HFF-Myc (cell line): ENCODE results near the gene RGR.

Experiments
- DNase-seq: peaks from one replicate; pipeline ENCODE4 v3.0.0-alpha.2; 2011; ENCODE audit warnings: low read depth; ENCODE audit errors: extremely low read depth
- H3K4me3 ChIP-seq: replicated peaks from 2 replicates; pipeline ENCODE4 v1.5.1; 2011; ENCODE audit warnings: low read depth, mild to moderate bottlenecking, control low read depth, low read length
- CTCF ChIP-seq: IDR thresholded peaks from 2 replicates; pipeline ENCODE4 v1.5.1; 2012; ENCODE audit warnings: mild to moderate bottlenecking, low read depth, low read length, control low read depth; ENCODE audit errors: missing control alignments

RGR gene

GRCh38 chr10:84241185-84241790 lies 3.6 kb upstream of the RGR start, which contains the start of gene LRIT1:
Gene LRIT1, minus strand, starts transcription at chr10:84241546. Its CDS starts 107 bp downstream, at chr10:84241439.
- DNase-seq = no peak
- H3K4me3 ChIP-seq = no peak within 1 kb of the TSS
- no peak for TF ChIP-seq CTCF

- no peak for DNase-seq
- H3K4me3 ChIP-seq = no peak overlapping the region
- no peak for TF ChIP-seq CTCF
Observed at GRCh38 chr10:84243759-84244158, 1.1 kb upstream of the RGR start.

GRCh38 chr10:84247496-84247895 lies 2.6 kb downstream of the RGR start:
- no peak overlapping the region for H3K4me3 ChIP-seq
- TF ChIP-seq CTCF = no peak
- DNase-seq = no peak

GRCh38 chr10:84248794-84249193 lies 3.9 kb downstream of the RGR start:
- no peak overlapping the region for H3K4me3 ChIP-seq
- no peak for TF ChIP-seq CTCF
- DNase-seq = no peak

GRCh38 chr10:84254552-84255478 lies 10.0 kb downstream of the RGR start:
- H3K4me3 ChIP-seq = no peak overlapping the region
- no peak for DNase-seq
- no peak for TF ChIP-seq CTCF

- H3K4me3 ChIP-seq = no peak overlapping the region
- peak; percentile 67 for TF ChIP-seq CTCF
- no peak for DNase-seq
Observed at GRCh38 chr10:84256510-84257342, 11.9 kb downstream of the RGR start.
